ENCODE results near the gene ALDOB. TPM values are rescaled to one million over a fixed set of nuclear protein-coding genes. Genes with fewer than 3 reads are reported as not detected.

ALDOB gene
- polyA plus RNA-seq, 2 of the 4 experiments (the other 2 are of a cell fraction): not detected

DNA sequence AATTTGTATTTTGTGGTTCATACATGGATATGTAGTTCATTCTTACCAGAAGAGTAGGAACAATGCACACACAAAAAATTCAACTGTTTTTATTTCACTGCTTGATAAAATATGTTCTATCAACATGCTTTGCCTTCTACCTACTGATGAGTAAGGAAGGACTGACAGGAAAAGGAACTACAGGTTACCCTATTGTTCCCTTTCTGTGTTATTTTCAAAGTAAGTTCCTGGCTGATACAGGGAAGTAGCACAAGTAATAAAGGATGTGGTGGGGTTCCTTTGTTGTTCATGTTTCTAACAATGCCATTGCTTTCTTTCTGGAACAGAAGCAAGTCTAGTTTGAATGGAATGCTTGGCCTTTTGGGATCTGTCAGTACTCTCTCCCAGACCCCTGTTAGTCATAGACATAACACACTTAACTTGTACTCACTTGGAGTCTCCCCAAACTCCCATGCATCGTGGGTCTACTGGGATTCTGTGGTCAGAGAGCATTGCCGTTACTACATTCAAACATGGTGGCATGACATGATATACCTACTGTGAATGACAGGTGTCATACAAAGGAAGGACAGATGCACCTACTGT, 20.2 kb upstream of the ALDOB start (continued):
- TF ChIP-seq ESRRA (IDR thresholded peaks at IDR 0.05; ENCODE audit: borderline replicate concordance, low read length): no peak
- TF ChIP-seq PHF8 (IDR thresholded peaks at IDR 0.05; ENCODE audit: borderline replicate concordance, low read depth): no peak
- TF ChIP-seq TP53 (CRISPR knock-in tag; IDR thresholded peaks at IDR 0.05): no peak
- TF ChIP-seq ZSCAN20 (CRISPR knock-in tag; IDR thresholded peaks at IDR 0.05): no peak

DNA sequence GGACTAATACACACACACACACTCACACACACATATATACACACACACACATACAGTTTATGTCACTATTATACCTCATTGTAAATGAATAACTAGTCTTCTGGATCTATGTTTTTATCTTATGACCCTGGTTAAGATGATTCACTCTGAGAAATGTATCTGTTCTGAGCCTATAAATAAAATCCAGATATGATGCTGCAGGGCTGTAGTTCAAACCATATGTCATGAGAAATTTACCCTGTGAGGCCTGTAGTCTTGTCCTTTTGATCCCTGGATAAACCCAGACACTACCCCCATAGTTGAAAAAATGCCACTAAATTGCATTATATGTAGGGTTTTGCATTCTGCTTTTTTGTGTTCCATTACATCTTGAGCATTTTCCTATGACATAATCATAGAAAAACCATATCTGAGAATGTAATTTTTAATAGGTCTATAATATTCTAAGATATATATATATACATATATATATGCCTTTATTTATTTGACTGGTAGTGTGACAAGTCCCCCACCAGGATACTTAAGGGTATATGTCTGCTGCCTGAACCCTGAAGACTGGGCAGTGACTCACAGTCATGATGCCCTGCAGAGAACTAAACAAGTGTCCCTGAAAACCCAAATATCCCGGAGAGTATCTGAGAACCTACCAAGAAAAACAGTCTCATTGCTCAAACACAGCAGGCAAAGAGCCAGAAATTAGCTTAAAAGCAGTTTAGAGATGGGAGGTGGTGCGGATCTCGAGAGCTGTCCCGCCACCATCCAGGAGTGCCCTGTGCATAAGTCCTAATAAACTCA, 18.4 kb upstream of the ALDOB start:
- ChIA-PET POLR2A (no interaction called here), CTCF (interaction anchor here (0.9 kb wide), 2 partner anchors 76 to 77 kb away, joined by 3 to 7 read pairs; no protein-coding TSS in a partner anchor)
- no peak for DNase-seq (ENCODE audit: low read depth in 1 of 2, low spot score in 1 of 2)
- Histone ChIP-seq H3K9me3 (peaks cover 6% of the 10 kb centered on the region; the same call in 1 of the 3 replicates), H3K4me3 (no peak overlapping the region), H3K27ac (no peak overlapping the region), H3K4me1 (no peaks in the 10 kb centered on the region), H3K4me2 (no peak overlapping the region)
- WGBS (ENCODE audit: missing lambda C conversion rate): 48% methylated on average over 4 of the region's 4 CpGs
- TF ChIP-seq, protein P1, sequence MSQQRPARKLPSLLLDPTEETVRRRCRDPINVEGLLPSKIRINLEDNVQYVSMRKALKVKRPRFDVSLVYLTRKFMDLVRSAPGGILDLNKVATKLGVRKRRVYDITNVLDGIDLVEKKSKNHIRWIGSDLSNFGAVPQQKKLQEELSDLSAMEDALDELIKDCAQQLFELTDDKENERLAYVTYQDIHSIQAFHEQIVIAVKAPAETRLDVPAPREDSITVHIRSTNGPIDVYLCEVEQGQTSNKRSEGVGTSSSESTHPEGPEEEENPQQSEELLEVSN (IDR thresholded peaks at IDR 0.05; ENCODE audit: borderline replicate concordance, low read depth): no peak
- no peak for TF ChIP-seq ZFP36 (IDR thresholded peaks at IDR 0.05; ENCODE audit: borderline replicate concordance, partially characterized antibody)
- no peak for TF ChIP-seq MAZ (IDR thresholded peaks at IDR 0.05; ENCODE audit: borderline replicate concordance, low read depth, low read length)
- no peak for TF ChIP-seq KDM1A (IDR thresholded peaks at IDR 0.05; ENCODE audit: low read depth)
- no peak for TF ChIP-seq HOXB13 (CRISPR knock-in tag; IDR thresholded peaks at IDR 0.05; ENCODE audit: low read depth)
- TF ChIP-seq MAFK (IDR thresholded peaks at IDR 0.05; ENCODE audit: partially characterized antibody): no peak
- TF ChIP-seq, protein P2, sequence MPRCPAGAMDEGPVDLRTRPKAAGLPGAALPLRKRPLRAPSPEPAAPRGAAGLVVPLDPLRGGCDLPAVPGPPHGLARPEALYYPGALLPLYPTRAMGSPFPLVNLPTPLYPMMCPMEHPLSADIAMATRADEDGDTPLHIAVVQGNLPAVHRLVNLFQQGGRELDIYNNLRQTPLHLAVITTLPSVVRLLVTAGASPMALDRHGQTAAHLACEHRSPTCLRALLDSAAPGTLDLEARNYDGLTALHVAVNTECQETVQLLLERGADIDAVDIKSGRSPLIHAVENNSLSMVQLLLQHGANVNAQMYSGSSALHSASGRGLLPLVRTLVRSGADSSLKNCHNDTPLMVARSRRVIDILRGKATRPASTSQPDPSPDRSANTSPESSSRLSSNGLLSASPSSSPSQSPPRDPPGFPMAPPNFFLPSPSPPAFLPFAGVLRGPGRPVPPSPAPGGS (IDR thresholded peaks at IDR 0.05): no peak
- no peak for TF ChIP-seq HDAC2 (IDR thresholded peaks at IDR 0.05)
- no peak for TF ChIP-seq RNF2 (IDR thresholded peaks at IDR 0.05; ENCODE audit: borderline replicate concordance, low read depth)
- TF ChIP-seq, protein P3, sequence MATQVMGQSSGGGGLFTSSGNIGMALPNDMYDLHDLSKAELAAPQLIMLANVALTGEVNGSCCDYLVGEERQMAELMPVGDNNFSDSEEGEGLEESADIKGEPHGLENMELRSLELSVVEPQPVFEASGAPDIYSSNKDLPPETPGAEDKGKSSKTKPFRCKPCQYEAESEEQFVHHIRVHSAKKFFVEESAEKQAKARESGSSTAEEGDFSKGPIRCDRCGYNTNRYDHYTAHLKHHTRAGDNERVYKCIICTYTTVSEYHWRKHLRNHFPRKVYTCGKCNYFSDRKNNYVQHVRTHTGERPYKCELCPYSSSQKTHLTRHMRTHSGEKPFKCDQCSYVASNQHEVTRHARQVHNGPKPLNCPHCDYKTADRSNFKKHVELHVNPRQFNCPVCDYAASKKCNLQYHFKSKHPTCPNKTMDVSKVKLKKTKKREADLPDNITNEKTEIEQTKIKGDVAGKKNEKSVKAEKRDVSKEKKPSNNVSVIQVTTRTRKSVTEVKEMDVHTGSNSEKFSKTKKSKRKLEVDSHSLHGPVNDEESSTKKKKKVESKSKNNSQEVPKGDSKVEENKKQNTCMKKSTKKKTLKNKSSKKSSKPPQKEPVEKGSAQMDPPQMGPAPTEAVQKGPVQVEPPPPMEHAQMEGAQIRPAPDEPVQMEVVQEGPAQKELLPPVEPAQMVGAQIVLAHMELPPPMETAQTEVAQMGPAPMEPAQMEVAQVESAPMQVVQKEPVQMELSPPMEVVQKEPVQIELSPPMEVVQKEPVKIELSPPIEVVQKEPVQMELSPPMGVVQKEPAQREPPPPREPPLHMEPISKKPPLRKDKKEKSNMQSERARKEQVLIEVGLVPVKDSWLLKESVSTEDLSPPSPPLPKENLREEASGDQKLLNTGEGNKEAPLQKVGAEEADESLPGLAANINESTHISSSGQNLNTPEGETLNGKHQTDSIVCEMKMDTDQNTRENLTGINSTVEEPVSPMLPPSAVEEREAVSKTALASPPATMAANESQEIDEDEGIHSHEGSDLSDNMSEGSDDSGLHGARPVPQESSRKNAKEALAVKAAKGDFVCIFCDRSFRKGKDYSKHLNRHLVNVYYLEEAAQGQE (IDR thresholded peaks at IDR 0.05): no peak
- TF ChIP-seq JUN (IDR thresholded peaks at IDR 0.05): no peak
- TF ChIP-seq ZNF302 (CRISPR knock-in tag; IDR thresholded peaks at IDR 0.05): no peak
- no peak for TF ChIP-seq POLR2A (IDR thresholded peaks at IDR 0.05; ENCODE audit: low read length)
- no peak for TF ChIP-seq CBX2 (IDR thresholded peaks at IDR 0.05; ENCODE audit: borderline replicate concordance, low read depth)
- TF ChIP-seq RARB (CRISPR knock-in tag; IDR thresholded peaks at IDR 0.05): no peak
- TF ChIP-seq EHF (CRISPR knock-in tag; IDR thresholded peaks at IDR 0.05): no peak
- TF ChIP-seq, protein P4, sequence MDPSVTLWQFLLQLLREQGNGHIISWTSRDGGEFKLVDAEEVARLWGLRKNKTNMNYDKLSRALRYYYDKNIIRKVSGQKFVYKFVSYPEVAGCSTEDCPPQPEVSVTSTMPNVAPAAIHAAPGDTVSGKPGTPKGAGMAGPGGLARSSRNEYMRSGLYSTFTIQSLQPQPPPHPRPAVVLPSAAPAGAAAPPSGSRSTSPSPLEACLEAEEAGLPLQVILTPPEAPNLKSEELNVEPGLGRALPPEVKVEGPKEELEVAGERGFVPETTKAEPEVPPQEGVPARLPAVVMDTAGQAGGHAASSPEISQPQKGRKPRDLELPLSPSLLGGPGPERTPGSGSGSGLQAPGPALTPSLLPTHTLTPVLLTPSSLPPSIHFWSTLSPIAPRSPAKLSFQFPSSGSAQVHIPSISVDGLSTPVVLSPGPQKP (IDR thresholded peaks at IDR 0.05; ENCODE audit: low read depth, low read length): no peak
- no peak for TF ChIP-seq HES2 (IDR thresholded peaks at IDR 0.05)
- TF ChIP-seq GATA3 (IDR thresholded peaks at IDR 0.05; ENCODE audit: borderline replicate concordance): no peak
- FAIRE-seq: no peak
- no peak for ATAC-seq

Data from A549 (cell line).